Measurements from ENCODE around the gene HPSE. TPM values are rescaled to one million over a fixed set of nuclear protein-coding genes. Genes with fewer than 3 reads are reported as not detected.

HPSE gene
- total and polyA plus RNA-seq, 2 of the 8 experiments (the other 6 are each of a cell fraction or from before 2014, with no cell fraction given): 1.5 to 5.0 TPM

- TF ChIP-seq ATF2 (IDR thresholded peaks at IDR 0.05; ENCODE audit: low read length) (peak; percentile 66), TBP (IDR thresholded peaks at IDR 0.05; ENCODE audit: low read depth, low read length) (no peak), CREB1 (IDR thresholded peaks at IDR 0.05) (peak; percentile 66; the same call in 1 of the 2 replicates), FOSL1 (IDR thresholded peaks at IDR 0.05; ENCODE audit: insufficient read depth, low read depth, low read length) (no peak), RXRA (IDR thresholded peaks at IDR 0.05; ENCODE audit: insufficient read depth, low read depth, low read length) (no peak), TCF12 (IDR thresholded peaks at IDR 0.05; ENCODE audit: low read depth, low read length) (no peak), TEAD4 (IDR thresholded peaks at IDR 0.05; ENCODE audit: low read depth, low read length) (no peak), CHD7 (IDR thresholded peaks at IDR 0.05; ENCODE audit: insufficient replicate concordance, low read length) (no peak), MAFK (IDR thresholded peaks at IDR 0.05; ENCODE audit: low read depth, low read length) (no peak), CBX5 (IDR thresholded peaks at IDR 0.05; ENCODE audit: low read depth, low read length) (no peak)
These were observed 6.0 kb downstream of the HPSE start (continued) for GRCh38 chr4:83328521-83329187.
